NCI-H1694 treated with DMSO at 0.1 percent for 48 hours (cell line): ENCODE data around the gene TBC1D32.
"Not testable (repeated sequence)": the region's sequence is repeated elsewhere in the genome, so short reads cannot be mapped to it uniquely, and the experiment has no call there.

Source experiments
- DNase-seq: peaks from one replicate; lab custom pipeline; 2025; lab: John Stamatoyannopoulos, UW

TBC1D32 gene

GRCh38 chr6:121106962-121107361 is 227.3 kb downstream of the TBC1D32 start:
- no peak for DNase-seq

- DNase-seq = no peak
Measured at GRCh38 chr6:121105461-121105860, 228.8 kb downstream of the TBC1D32 start.

- no peak for DNase-seq
Measured at GRCh38 chr6:121093928-121094327, 240.4 kb downstream of the TBC1D32 start.

- no peak for DNase-seq
Measured at GRCh38 chr6:121090492-121090891, 243.8 kb downstream of the TBC1D32 start.

- DNase-seq = no peak
Measured at GRCh38 chr6:121086876-121087275, 247.4 kb downstream of the TBC1D32 start.

- DNase-seq = no peak
Measured at GRCh38 chr6:121076119-121076518, 258.2 kb downstream of the TBC1D32 start.

- not testable (repeated sequence) for DNase-seq
Measured at GRCh38 chr6:121068749-121069148, 265.5 kb downstream of the TBC1D32 start.

GRCh38 chr6:121067381-121067780 is 266.9 kb downstream of the TBC1D32 start:
- no peak for DNase-seq

- no peak for DNase-seq
Measured at GRCh38 chr6:121064345-121064744, 269.9 kb downstream of the TBC1D32 start.

GRCh38 chr6:121055572-121056163 is 278.6 kb downstream of the TBC1D32 start:
- DNase-seq = peak; percentile 3

GRCh38 chr6:121048593-121048992 is 285.7 kb downstream of the TBC1D32 start:
- not testable (repeated sequence) for DNase-seq

- DNase-seq = not testable (repeated sequence)
Measured at GRCh38 chr6:121044905-121045304, 289.4 kb downstream of the TBC1D32 start.

GRCh38 chr6:121043706-121044105 is 290.6 kb downstream of the TBC1D32 start:
- not testable (repeated sequence) for DNase-seq

- not testable (repeated sequence) for DNase-seq
Measured at GRCh38 chr6:121043211-121043610, 291.1 kb downstream of the TBC1D32 start.

- DNase-seq = no peak
Measured at GRCh38 chr6:121042766-121043165, 291.5 kb downstream of the TBC1D32 start.

GRCh38 chr6:121040831-121041230 is 293.4 kb downstream of the TBC1D32 start:
- no peak for DNase-seq

- DNase-seq = no peak
Measured at GRCh38 chr6:121033091-121033490, 301.2 kb downstream of the TBC1D32 start.

GRCh38 chr6:121032268-121033006 is 301.8 kb downstream of the TBC1D32 start:
- DNase-seq = no peak
